ENCODE data around the gene ARMC3. TPM values are rescaled to one million over a fixed set of nuclear protein-coding genes. Genes with fewer than 3 reads are reported as not detected.
"Not testable (repeated sequence)": the region's sequence is repeated elsewhere in the genome, so short reads cannot be mapped to it uniquely, and the experiment has no call there.

The ARMC3 gene
- total RNA-seq, 1 donor from 2014 or later = not detected

GRCh38 chr10:23069019-23069815 lies 141.4 kb downstream of the ARMC3 start:
- intact Hi-C loops (cut with micrococcal nuclease) = loop anchor here (2.0 to 5.0 kb wide), 3 partner anchors 80 to 1572 kb away; no protein-coding TSS in a partner anchor

- intact Hi-C loops (cut with micrococcal nuclease) = not testable (repeated sequence)
These were observed 142.4 kb downstream of the ARMC3 start for GRCh38 chr10:23070092-23070912.

GRCh38 chr10:23070913-23071218 lies 143.0 kb downstream of the ARMC3 start:
- intact Hi-C loops (cut with micrococcal nuclease) = no loop called here

GRCh38 chr10:23072593-23072992 lies 144.7 kb downstream of the ARMC3 start:
- intact Hi-C loops (cut with micrococcal nuclease) = not testable (repeated sequence)

GRCh38 chr10:23073527-23073926 lies 145.7 kb downstream of the ARMC3 start:
- intact Hi-C loops (cut with micrococcal nuclease) = no loop called here

GRCh38 chr10:23075672-23076071 lies 147.8 kb downstream of the ARMC3 start:
- intact Hi-C loops (cut with micrococcal nuclease) = no loop called here

- intact Hi-C loops (cut with micrococcal nuclease) = no loop called here
These were observed 150.3 kb downstream of the ARMC3 start for GRCh38 chr10:23078114-23078513.

- intact Hi-C loops (cut with micrococcal nuclease) = no loop called here
These were observed 151.8 kb downstream of the ARMC3 start for GRCh38 chr10:23079700-23080099.

- intact Hi-C loops (cut with micrococcal nuclease) = no loop called here
These were observed 152.4 kb downstream of the ARMC3 start for GRCh38 chr10:23080262-23080661.

- intact Hi-C loops (cut with micrococcal nuclease) = no loop called here
These were observed 153.4 kb downstream of the ARMC3 start for GRCh38 chr10:23081221-23081750.

GRCh38 chr10:23081891-23082290 lies 154.0 kb downstream of the ARMC3 start:
- intact Hi-C loops (cut with micrococcal nuclease) = loop anchor here (1.0 to 2.0 kb wide), 2 partner anchors 77 to 211 kb away; no protein-coding TSS in a partner anchor

Other genes starting within 250 kb of the ARMC3 start
- 147 and 152 TPM in 2 replicates for gene PIP4K2A, start 213.5 kb upstream of the ARMC3 start, total RNA-seq
- gene MSRB2, start 167.5 kb downstream of the ARMC3 start, total RNA-seq = 12.0 and 13.5 TPM in 2 replicates